Activated B cell treated with CpG ODN at 0.5 μM for 24 hours (primary cell): Measurements from ENCODE around the gene MTARC1. TPM values are rescaled to one million over a fixed set of nuclear protein-coding genes. Genes with fewer than 3 reads are reported as not detected.

Experiments
- ATAC-seq: fragments of 200-7000 bp; cut with Tn5 transposase; one replicate; pipeline ENCODE4 v1.10.0; 2021; ENCODE audit warnings: low read depth, mild to moderate bottlenecking, moderate library complexity
- CTCF ChIA-PET: fragments of 350-600 bp; sonication (Branson Sonifier 250); formaldehyde crosslinking; loops from one replicate; lab custom pipeline; 2021; ENCODE audit warnings: antibody characterized with exemption; lab: Charles Lee
- POLR2A ChIA-PET: fragments of 350-600 bp; sonication (Branson Sonifier 250); formaldehyde crosslinking; loops from one replicate; lab custom pipeline; 2021; ENCODE audit warnings: antibody characterized with exemption; lab: Charles Lee
- DNase-seq: peaks from one replicate; pipeline ENCODE4 v3.0.0; 2022
- H3K27ac Mint-ChIP-seq: one replicate; pipeline ENCODE4 v1.8.0; 2020; ENCODE audit warnings: mixed read lengths
- H3K27me3 Mint-ChIP-seq: one replicate; pipeline ENCODE4 v1.8.0; 2021; ENCODE audit warnings: mixed read lengths
- H3K36me3 Mint-ChIP-seq: one replicate; pipeline ENCODE4 v1.8.0; 2021; ENCODE audit warnings: low read depth, mixed read lengths
- H3K4me1 Mint-ChIP-seq: one replicate; pipeline ENCODE4 v1.8.0; 2021; ENCODE audit warnings: mixed read lengths
- H3K4me3 Mint-ChIP-seq: one replicate; pipeline ENCODE4 v1.8.0; 2020; ENCODE audit warnings: mild to moderate bottlenecking, mixed read lengths
- H3K9me3 Mint-ChIP-seq: one replicate; pipeline ENCODE4 v1.8.0; 2020; ENCODE audit warnings: mixed read lengths
- CTCF ChIP-seq: fragments of 200-600 bp; IDR thresholded peaks from one replicate; pipeline ENCODE4 v1.8.0; 2022; ENCODE audit warnings: antibody characterized with exemption, mild to moderate bottlenecking
- intact Hi-C: fragments of 100-400 bp; cut with micrococcal nuclease; formaldehyde crosslinking; loops from one replicate; pipeline ENCODE4 v1.15.1; 2024
- total RNA-seq: library from RNA; stranded (reverse); gene quantifications from 2 replicates; pipeline ENCODE4 v1.2.3, GENCODE V29; 2022

Gene MTARC1
- total RNA-seq, 1 donor from 2014 or later = 2.2 TPM

DNA sequence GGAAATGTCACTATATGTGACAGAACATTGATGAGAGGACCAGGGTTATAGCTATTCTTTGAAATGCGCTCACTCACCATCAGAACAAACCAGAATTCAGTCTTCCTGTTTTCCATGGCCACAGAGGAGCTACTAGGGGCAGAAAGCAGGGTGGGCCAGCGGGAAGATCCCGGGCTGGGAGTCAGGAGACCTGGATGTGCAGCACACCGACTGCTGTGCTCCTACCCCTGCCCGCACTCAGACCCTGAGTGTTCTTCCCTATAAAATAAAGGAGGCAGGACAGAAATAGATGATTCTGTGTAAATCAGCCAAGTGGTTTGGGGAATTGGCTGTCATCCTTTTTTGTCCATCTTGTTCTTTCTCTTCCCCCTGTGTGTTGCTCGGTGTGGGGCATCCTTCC is 21.0 kb downstream of the MTARC1 start:
- H3K9me3 Mint-ChIP-seq = no peaks in the 10 kb centered on the region
- peaks cover 4% of the 10 kb centered on the region for H3K27me3 Mint-ChIP-seq
- no peak for TF ChIP-seq CTCF
- ChIA-PET POLR2A (no interaction called here), CTCF (interaction anchor here (0.6 to 1.4 kb wide), 2 partner anchors 396 to 565 kb away, joined by 3 to 5 read pairs; no protein-coding TSS in a partner anchor)
- ATAC-seq (no peak), DNase-seq (no peak)
- intact Hi-C loops = no loop called here
- H3K27ac Mint-ChIP-seq = no peak overlapping the region
- H3K4me3 Mint-ChIP-seq = no peak overlapping the region
- no peaks in the 10 kb centered on the region for H3K36me3 Mint-ChIP-seq
- H3K4me1 Mint-ChIP-seq = peaks cover 2% of the 10 kb centered on the region

- ATAC-seq (no peak), DNase-seq (no peak)
- no peak for TF ChIP-seq CTCF
- Mint-ChIP-seq H3K9me3 (no peaks in the 10 kb centered on the region), H3K27ac (no peak overlapping the region), H3K36me3 (no peaks in the 10 kb centered on the region), H3K27me3 (peaks cover 4% of the 10 kb centered on the region), H3K4me1 (peaks cover 2% of the 10 kb centered on the region), H3K4me3 (no peak overlapping the region)
- POLR2A ChIA-PET = no interaction called here
- CTCF ChIA-PET = interaction anchor here (0.8 kb wide), 1 partner anchor 395 kb away, joined by 3 read pairs; no protein-coding TSS in a partner anchor
- intact Hi-C loops = no loop called here
These were observed 21.9 kb downstream of the MTARC1 start for GRCh38 chr1:220808345-220809186.

- ChIA-PET CTCF (interaction anchor here (0.8 to 2.7 kb wide), 2 partner anchors 395 to 626 kb away, joined by 3 to 17 read pairs; no protein-coding TSS in a partner anchor), POLR2A (no interaction called here)
- DNase-seq (no peak), ATAC-seq (no peak)
- no peaks in the 10 kb centered on the region for H3K9me3 Mint-ChIP-seq
- peaks cover 2% of the 10 kb centered on the region for H3K4me1 Mint-ChIP-seq
- intact Hi-C loops = no loop called here
- H3K27me3 Mint-ChIP-seq = peaks cover 4% of the 10 kb centered on the region
- H3K4me3 Mint-ChIP-seq = no peak overlapping the region
- no peak for TF ChIP-seq CTCF
- no peaks in the 10 kb centered on the region for H3K36me3 Mint-ChIP-seq
- no peak overlapping the region for H3K27ac Mint-ChIP-seq
These were observed 22.5 kb downstream of the MTARC1 start for GRCh38 chr1:220809187-220809550.

DNA sequence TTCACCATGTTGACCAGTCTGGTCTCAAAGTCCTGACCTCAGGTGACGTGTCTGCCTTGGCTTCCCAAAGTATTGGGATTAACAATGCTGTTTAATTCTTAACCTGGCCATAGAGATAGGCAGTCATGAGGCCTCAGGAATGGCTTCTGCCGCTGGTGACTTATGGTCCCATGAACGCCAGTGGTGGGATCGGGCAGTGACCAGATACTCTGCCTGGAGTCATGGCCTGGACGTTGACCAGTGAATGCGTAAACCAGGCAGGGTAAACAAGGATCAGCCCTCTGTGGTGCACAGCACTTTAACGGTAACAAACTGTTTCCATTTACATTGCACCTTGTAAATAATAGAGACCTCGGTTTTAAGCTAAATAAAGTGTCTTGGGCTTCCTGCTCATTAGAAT is 23.0 kb downstream of the MTARC1 start:
- no peaks in the 10 kb centered on the region for H3K9me3 Mint-ChIP-seq
- peaks cover 4% of the 10 kb centered on the region for H3K27me3 Mint-ChIP-seq
- ATAC-seq (no peak), DNase-seq (no peak)
- H3K4me3 Mint-ChIP-seq = no peak overlapping the region
- no peak for TF ChIP-seq CTCF
- intact Hi-C loops = loop anchor here (1.0 to 10.0 kb wide), 6 partner anchors 65 to 1646 kb away; no protein-coding TSS in a partner anchor
- peaks cover 2% of the 10 kb centered on the region for H3K4me1 Mint-ChIP-seq
- POLR2A ChIA-PET = no interaction called here
- no peak overlapping the region for H3K27ac Mint-ChIP-seq
- H3K36me3 Mint-ChIP-seq = no peaks in the 10 kb centered on the region
- CTCF ChIA-PET = interaction anchor here (0.6 to 2.7 kb wide), 9 partner anchors 10 to 1655 kb away, joined by 3 to 27 read pairs (median 5); no protein-coding TSS in a partner anchor

GRCh38 chr1:220810179-220810653 is 23.5 kb downstream of the MTARC1 start:
- POLR2A ChIA-PET = no interaction called here
- CTCF ChIA-PET = interaction anchor here (0.7 to 2.7 kb wide), 10 partner anchors 10 to 1655 kb away, joined by 3 to 27 read pairs (median 5); no protein-coding TSS in a partner anchor
- no peak overlapping the region for H3K27ac Mint-ChIP-seq
- TF ChIP-seq CTCF = peak; percentile 96
- ATAC-seq = peak; percentile 99
- H3K4me3 Mint-ChIP-seq = peak overlapping the region; percentile 55
- peaks cover 4% of the 10 kb centered on the region for H3K27me3 Mint-ChIP-seq
- no peaks in the 10 kb centered on the region for H3K9me3 Mint-ChIP-seq
- intact Hi-C loops = loop anchor here (1.0 to 10.0 kb wide), 6 partner anchors 64 to 1645 kb away; no protein-coding TSS in a partner anchor
- peaks cover 2% of the 10 kb centered on the region for H3K4me1 Mint-ChIP-seq
- DNase-seq = peak; percentile 54
- no peaks in the 10 kb centered on the region for H3K36me3 Mint-ChIP-seq
